HepG2 (cell line): ENCODE data around the gene ACOT6. TPM values are rescaled to one million over a fixed set of nuclear protein-coding genes. Genes with fewer than 3 reads are reported as not detected.

Source experiments
- AKNA ChIP-seq: sonication (generic); formaldehyde crosslinking; IDR thresholded peaks from 2 replicates; pipeline ENCODE4 v1.4.0; 2020; ENCODE audit warnings: missing genetic modification reagents, borderline replicate concordance
- ATF2 ChIP-seq: sonication (generic); formaldehyde crosslinking; IDR thresholded peaks from 2 replicates; pipeline ENCODE4 v1.4.0; 2020; ENCODE audit warnings: missing genetic modification reagents
- BRCA1 ChIP-seq: sonication (generic); formaldehyde crosslinking; IDR thresholded peaks from 2 replicates; pipeline ENCODE4 v1.4.0; 2020; ENCODE audit warnings: missing genetic modification reagents
- ERF ChIP-seq: IDR thresholded peaks from 2 replicates; pipeline ENCODE4 v1.6.1; 2018; ENCODE audit warnings: missing biosample characterization, missing genetic modification reagents
- KDM1A ChIP-seq: IDR thresholded peaks from 2 replicates; pipeline ENCODE4 v1.6.1; 2016; ENCODE audit warnings: missing compliant biosample characterization
- KDM4B ChIP-seq: sonication (generic); formaldehyde crosslinking; IDR thresholded peaks from 2 replicates; pipeline ENCODE4 v1.4.0; 2020; ENCODE audit warnings: missing genetic modification reagents
- PHB2 ChIP-seq: fragments of 450-650 bp; IDR thresholded peaks from 2 replicates; pipeline ENCODE4 v1.6.1; 2018; ENCODE audit not compliant: partially characterized antibody
- SRF ChIP-seq: IDR thresholded peaks from 2 replicates; pipeline ENCODE4 v1.6.1; 2011; ENCODE audit warnings: mild to moderate bottlenecking, low read depth, low read length, moderate library complexity
- TRIM22 ChIP-seq: fragments of 450-650 bp; IDR thresholded peaks from 2 replicates; pipeline ENCODE4 v1.6.1; 2017
- ZFX ChIP-seq: sonication (generic); formaldehyde crosslinking; IDR thresholded peaks from 2 replicates; pipeline ENCODE4 v1.4.0; 2020; ENCODE audit warnings: mild to moderate bottlenecking, low read depth, missing genetic modification reagents, moderate library complexity
- ZNF512 ChIP-seq: sonication (generic); formaldehyde crosslinking; IDR thresholded peaks from 2 replicates; pipeline ENCODE4 v1.4.0; 2020; ENCODE audit warnings: mild to moderate bottlenecking, missing genetic modification reagents
- ZNF577 ChIP-seq: sonication (generic); formaldehyde crosslinking; IDR thresholded peaks from 2 replicates; pipeline ENCODE4 v1.4.0; 2020; ENCODE audit warnings: mild to moderate bottlenecking, low read depth, missing genetic modification reagents, borderline replicate concordance
- ZNF644 ChIP-seq: IDR thresholded peaks from 2 replicates; pipeline ENCODE4 v1.6.1; 2016; ENCODE audit warnings: low read depth
- polyA plus RNA-seq, 8 experiments: library from polyadenylated mRNA; depleted of rRNA in 3 of 8; stranded (reverse) in 7 of 8; unstranded in 1 of 8; fragments of >200 nt; fragmentation: Illumina TruSeq in 4 of 8; extraction: Trizol in 4 of 8; gene quantifications; 2 replicates each; pipeline versions ENCODE4 v1.2.1 to v1.2.3, GENCODE V29; 2011 to 2016; ENCODE audit warnings: low read depth in 4 of 8, missing spikeins in 1 of 8, mixed read lengths in 1 of 8; ENCODE audit not compliant: insufficient read depth in 1 of 8
- total RNA-seq, 5 experiments: library from RNA; depleted of rRNA; stranded (reverse); fragments of >200 nt; fragmentation: Illumina TruSeq; extraction: Trizol; gene quantifications; 2 replicates each; pipeline ENCODE4 v1.2.3, GENCODE V29; 2016; ENCODE audit warnings: low read depth in 1 of 5

ACOT6 gene
- total and polyA plus RNA-seq, 2 of the 13 experiments (the other 11 are each of a cell fraction or from before 2014, with no cell fraction given) = 0.15 to 0.27 TPM

GRCh38 chr14:73612339-73613045, at the start of gene ACOT6 (continued):
- TF ChIP-seq ATF2 (CRISPR knock-in tag) = no peak
- TF ChIP-seq ZNF512 (CRISPR knock-in tag) = no peak
- TF ChIP-seq SRF = no peak
- TF ChIP-seq ZNF577 (CRISPR knock-in tag) = no peak
- TF ChIP-seq ZNF644 (CRISPR knock-in tag) = no peak
- TF ChIP-seq ZFX (CRISPR knock-in tag) = peak; percentile 90
- TF ChIP-seq KDM1A = no peak
- no peak for TF ChIP-seq AKNA (CRISPR knock-in tag)
- no peak for TF ChIP-seq KDM4B
- no peak for TF ChIP-seq TRIM22
- TF ChIP-seq PHB2 = no peak
- 0 out of 2 replicates have a peak, but pooled peaks have one; percentile 16 for TF ChIP-seq ERF (CRISPR knock-in tag)
- no peak for TF ChIP-seq BRCA1
